AG04449 (cell line): Measurements from ENCODE around the gene RNF146.
"Not testable (repeated sequence)": the region's sequence is repeated elsewhere in the genome, so short reads cannot be mapped to it uniquely, and the experiment has no call there.

Experiments
- CTCF ChIA-PET: fragments of 350-600 bp; formaldehyde crosslinking; extraction: SDS; loops from one replicate; lab custom pipeline; 2021; ENCODE audit warnings: antibody characterized with exemption; lab: Yijun Ruan, JAX
- POLR2A ChIA-PET: fragments of 400-600, 350-600 bp; formaldehyde crosslinking; extraction: SDS; loops from one replicate; lab custom pipeline; 2020; ENCODE audit warnings: antibody characterized with exemption, inconsistent platforms; lab: Yijun Ruan, JAX
- DNase-seq: peaks from one replicate; pipeline ENCODE4 v3.0.0-alpha.2; 2010; ENCODE audit warnings: low read depth, low spot score
- H3K4me3 ChIP-seq: 2 replicates; pipeline ENCODE4 v1.5.1; 2011; ENCODE audit warnings: low read depth, mild to moderate bottlenecking, control low read depth, low read length
- CTCF ChIP-seq: IDR thresholded peaks from one replicate; pipeline ENCODE4 v1.5.1; 2011; ENCODE audit warnings: mild to moderate bottlenecking, moderate library complexity, low read length, control low read depth, inconsistent platforms; ENCODE audit not compliant: insufficient read depth; ENCODE audit errors: missing control alignments

Gene RNF146

GRCh38 chr6:127317388-127318128, 50.9 kb downstream of the RNF146 start:
- ChIA-PET CTCF (interaction anchor here (1.5 to 5.6 kb wide), 3 partner anchors 13 to 199 kb away, joined by 4 to 34 read pairs (median 7); no protein-coding TSS in a partner anchor), POLR2A (no interaction called here)
- DNase-seq: no peak
- no peak for TF ChIP-seq CTCF
- H3K4me3 ChIP-seq: no peak overlapping the region

GRCh38 chr6:127319686-127320085, 53.0 kb downstream of the RNF146 start:
- DNase-seq: no peak
- H3K4me3 ChIP-seq: no peak overlapping the region
- POLR2A ChIA-PET: interaction anchor here (0.6 kb wide), 1 partner anchor 14 kb away, joined by 5 read pairs; no protein-coding TSS in a partner anchor
- no peak for TF ChIP-seq CTCF
- CTCF ChIA-PET: interaction anchor here (1.0 to 4.3 kb wide), 8 partner anchors 15 to 219 kb away, joined by 3 to 15 read pairs (median 4); no protein-coding TSS in a partner anchor

GRCh38 chr6:127328043-127328609, 61.5 kb downstream of the RNF146 start:
- TF ChIP-seq CTCF: no peak
- POLR2A ChIA-PET: interaction anchor here (1.5 kb wide), 1 partner anchor 16 kb away, joined by 3 read pairs; no protein-coding TSS in a partner anchor
- no peak for DNase-seq
- CTCF ChIA-PET: interaction anchor here (1.0 to 1.7 kb wide), 5 partner anchors 12 to 219 kb away, joined by 3 to 6 read pairs (median 4); no protein-coding TSS in a partner anchor
- H3K4me3 ChIP-seq: no peak overlapping the region

- H3K4me3 ChIP-seq, POLR2A ChIA-PET, DNase-seq: not testable (repeated sequence)
- CTCF ChIA-PET: interaction anchor here (0.9 to 3.7 kb wide), 4 partner anchors 29 to 185 kb away, joined by 3 to 14 read pairs (median 4); no protein-coding TSS in a partner anchor
Measured at GRCh38 chr6:127331256-127331655, 64.6 kb downstream of the RNF146 start.

- CTCF ChIA-PET: interaction anchor here (0.9 to 3.7 kb wide), 7 partner anchors 8 to 184 kb away, joined by 3 to 14 read pairs (median 4); no protein-coding TSS in a partner anchor
- H3K4me3 ChIP-seq: no peak overlapping the region
- DNase-seq: no peak
- POLR2A ChIA-PET: interaction anchor here (0.7 kb wide), 1 partner anchor 10 kb away, joined by 4 read pairs; no protein-coding TSS in a partner anchor
- TF ChIP-seq CTCF: no peak
Measured at GRCh38 chr6:127332383-127332961, 65.8 kb downstream of the RNF146 start.
